SJSA1 (cell line): ENCODE data around the gene GSTT2. TPM values are rescaled to one million over a fixed set of nuclear protein-coding genes. Genes with fewer than 3 reads are reported as not detected.

ENCODE experiments used
- DNase-seq, 2 experiments: peaks; one replicate each; pipeline ENCODE4 v3.0.0-alpha.2; 2015 to 2020; ENCODE audit warnings: low spot score in 2 of 2, low read depth in 1 of 2
- H3K27ac ChIP-seq: fragments of 250-450 bp; sonication (Bioruptor Pico); 2 replicates; pipeline ENCODE4 v1.5.1; 2020; ENCODE audit warnings: mild to moderate bottlenecking, moderate library complexity
- H3K27me3 ChIP-seq: fragments of 250-450 bp; sonication (Bioruptor Pico); replicated peaks from 2 replicates; pipeline ENCODE4 v1.5.1; 2020; ENCODE audit warnings: mild to moderate bottlenecking, moderate library complexity
- H3K36me3 ChIP-seq: fragments of 250-450 bp; sonication (Bioruptor Pico); 2 replicates; pipeline ENCODE4 v1.5.1; 2020; ENCODE audit warnings: mild to moderate bottlenecking
- H3K4me1 ChIP-seq: fragments of 250-450 bp; sonication (Bioruptor Pico); replicated peaks from 2 replicates; pipeline ENCODE4 v1.6.1; 2021; ENCODE audit warnings: mild to moderate bottlenecking
- H3K4me3 ChIP-seq: fragments of 250-450 bp; sonication (Bioruptor Pico); 2 replicates; pipeline ENCODE4 v1.5.1; 2020; ENCODE audit warnings: mild to moderate bottlenecking
- H3K9me3 ChIP-seq: fragments of 250-450 bp; sonication (Bioruptor Pico); replicated peaks from 2 replicates; pipeline ENCODE4 v1.5.1; 2020; ENCODE audit warnings: mild to moderate bottlenecking
- total RNA-seq: library from RNA; depleted of rRNA; stranded (reverse); fragments of >200 nt; shearing (Covaris generic); gene quantifications from 2 replicates; pipeline ENCODE4 v1.2.3, GENCODE V29; 2014; rRNA removed

GSTT2 gene
- total RNA-seq, 1 experiment from 2014 or later = 1.2 TPM

DNA sequence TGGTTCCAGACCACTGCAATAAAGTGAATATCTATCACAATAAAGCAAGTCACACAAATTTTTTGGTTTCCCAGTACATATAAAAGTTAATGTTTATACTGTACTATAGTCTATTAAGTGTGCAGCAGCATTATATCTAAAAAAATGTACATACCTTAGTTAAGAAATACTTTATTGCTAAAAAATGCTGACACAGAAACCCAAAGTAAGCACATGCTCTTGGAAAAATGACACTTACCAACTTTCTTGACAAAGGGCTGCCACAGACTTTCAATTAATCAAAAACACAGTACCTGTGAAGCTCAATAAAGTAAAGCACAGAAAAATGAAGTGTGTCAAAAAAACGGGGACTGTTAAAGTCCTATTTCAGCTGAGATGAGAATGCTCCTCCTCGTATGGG, 48.1 kb downstream of the GSTT2 start:
- no peaks in the 10 kb centered on the region for H3K27me3 ChIP-seq
- H3K4me1 ChIP-seq = no peaks in the 10 kb centered on the region
- no peak overlapping the region for H3K4me3 ChIP-seq
- no peaks in the 10 kb centered on the region for H3K36me3 ChIP-seq
- DNase-seq = no peak
- no peak overlapping the region for H3K27ac ChIP-seq
- H3K9me3 ChIP-seq = no peaks in the 10 kb centered on the region

DNA sequence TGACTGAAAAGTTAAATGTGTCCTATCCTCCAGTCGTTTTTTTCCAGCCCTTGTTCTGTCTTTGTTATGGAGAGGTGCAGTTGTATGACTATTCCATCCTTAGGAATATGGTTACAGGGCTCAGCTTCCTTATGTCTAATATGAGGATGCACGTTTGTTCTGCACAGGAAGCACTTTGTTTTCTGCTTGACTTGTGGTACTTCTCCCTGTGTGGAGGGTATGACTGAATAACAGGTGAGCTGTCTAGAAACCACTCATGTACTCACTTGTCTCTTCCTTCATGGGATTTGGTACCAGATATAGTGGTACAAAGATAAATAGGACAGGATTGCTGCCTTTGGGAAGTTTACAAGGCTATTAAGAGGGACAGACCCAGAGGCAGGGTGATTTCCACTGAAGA, 48.6 kb downstream of the GSTT2 start:
- no peaks in the 10 kb centered on the region for H3K27me3 ChIP-seq
- no peaks in the 10 kb centered on the region for H3K4me1 ChIP-seq
- no peaks in the 10 kb centered on the region for H3K9me3 ChIP-seq
- H3K36me3 ChIP-seq = no peaks in the 10 kb centered on the region
- H3K27ac ChIP-seq = no peak overlapping the region
- no peak for DNase-seq
- no peak overlapping the region for H3K4me3 ChIP-seq

DNA sequence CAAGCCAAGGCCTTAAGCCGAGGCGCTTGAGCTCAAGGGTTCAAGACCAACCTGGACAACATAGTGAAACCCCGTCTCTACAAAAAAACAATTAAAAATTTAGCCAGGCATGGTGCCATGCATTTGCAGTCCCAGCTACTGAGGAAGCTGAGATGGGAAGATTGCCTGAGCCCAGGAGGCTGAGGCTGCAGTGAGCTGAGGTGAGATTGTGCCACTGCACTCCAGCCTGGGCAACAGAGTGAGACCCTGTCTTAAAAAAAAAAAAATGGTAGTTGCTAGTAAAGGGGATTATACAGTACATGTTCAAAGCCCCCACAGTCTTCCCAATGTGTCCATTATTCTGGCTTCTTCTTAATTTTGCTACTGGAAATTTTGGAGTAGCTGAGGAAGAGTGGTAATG, 49.4 kb downstream of the GSTT2 start:
- Histone ChIP-seq H3K4me3 (no peak overlapping the region), H3K36me3 (no peaks in the 10 kb centered on the region), H3K9me3 (no peaks in the 10 kb centered on the region), H3K4me1 (no peaks in the 10 kb centered on the region), H3K27me3 (no peaks in the 10 kb centered on the region), H3K27ac (no peak overlapping the region)
- no peak for DNase-seq

DNA sequence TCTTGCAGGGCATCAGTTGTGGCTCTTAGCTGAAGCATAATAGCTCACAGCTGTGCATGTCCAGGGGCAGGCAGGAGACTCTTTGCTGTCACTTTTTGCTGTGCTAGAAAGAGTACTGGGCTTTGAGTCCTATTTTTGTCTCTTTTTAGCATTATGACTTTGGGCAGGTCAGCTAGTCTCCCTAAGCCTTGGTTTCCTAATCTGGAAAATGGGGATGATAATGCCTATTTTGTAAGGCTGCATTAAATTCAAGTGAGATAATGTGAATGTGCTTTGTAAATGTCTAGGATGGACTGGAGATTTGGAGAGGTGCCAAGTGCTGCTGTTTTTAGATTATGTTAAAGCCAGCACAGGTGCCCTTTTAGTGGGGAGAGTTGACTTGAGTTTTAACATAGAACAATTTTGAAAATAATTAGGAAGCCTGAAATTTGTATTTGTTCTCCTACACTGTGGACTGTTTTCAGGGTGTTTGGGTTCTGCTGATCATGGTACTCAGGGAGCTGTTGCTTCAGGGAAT, 50.3 kb downstream of the GSTT2 start:
- Histone ChIP-seq H3K4me3 (no peak overlapping the region), H3K27me3 (no peaks in the 10 kb centered on the region), H3K27ac (no peak overlapping the region), H3K4me1 (no peaks in the 10 kb centered on the region), H3K36me3 (no peaks in the 10 kb centered on the region), H3K9me3 (no peaks in the 10 kb centered on the region)
- DNase-seq = no peak

Other genes starting within 250 kb of the GSTT2 start
- gene ZNF70, start 229.0 kb upstream of the GSTT2 start, total RNA-seq = 1.8 and 4.3 TPM in 2 replicates
- gene VPREB3, start 225.7 kb upstream of the GSTT2 start, total RNA-seq = not detected in 2 replicates
- gene C22orf15, start 217.1 kb upstream of the GSTT2 start, total RNA-seq = not detected in 2 replicates
- gene CHCHD10, start 212.2 kb upstream of the GSTT2 start, total RNA-seq = 6.4 and 47.7 TPM in 2 replicates
- gene MMP11, start 207.3 kb upstream of the GSTT2 start, total RNA-seq = 14.5 and 32.4 TPM in 2 replicates
- gene SMARCB1, start 193.2 kb upstream of the GSTT2 start, total RNA-seq = 91.8 and 121 TPM in 2 replicates
- not detected in 2 replicates for gene DERL3, start 141.1 kb upstream of the GSTT2 start, total RNA-seq
- 0.50 and 3.0 TPM in 2 replicates for gene SLC2A11, start 122.3 kb upstream of the GSTT2 start, total RNA-seq
- gene MIF, start 85.8 kb upstream of the GSTT2 start, total RNA-seq = 110 and 155 TPM in 2 replicates
- 17.0 and 17.8 TPM in 2 replicates for gene GSTT2B, start 18.9 kb upstream of the GSTT2 start, total RNA-seq
- 1.1 TPM in 1 of 2 replicates, not detected in the other for gene DDTL, start 13.2 kb upstream of the GSTT2 start, total RNA-seq
- gene DDT, start 5.7 kb upstream of the GSTT2 start, total RNA-seq = 58.7 and 86.0 TPM in 2 replicates
- gene GSTT4, start 25.3 kb downstream of the GSTT2 start, total RNA-seq = not detected in 2 replicates
- 30.1 and 35.1 TPM in 2 replicates for gene CABIN1, start 31.2 kb downstream of the GSTT2 start, total RNA-seq
- 0.05 TPM in 1 of 2 replicates, not detected in the other for gene SUSD2, start 201.4 kb downstream of the GSTT2 start, total RNA-seq